Left ventricle myocardium inferior (tissue), 1 donor: ENCODE data around the gene SDK2. TPM values are rescaled to one million over a fixed set of nuclear protein-coding genes. Genes with fewer than 3 reads are reported as not detected.

Source experiments
- DNase-seq: peaks from one replicate; pipeline ENCODE4 v3.0.0-alpha.2; 2020
- H3K27ac ChIP-seq: fragments of 200-600 bp; replicated peaks from 2 replicates; pipeline ENCODE4 v1.8.0; 2021
- H3K27me3 ChIP-seq: fragments of 200-600 bp; 2 replicates; pipeline ENCODE4 v1.8.0; 2021; ENCODE audit warnings: low read depth
- H3K36me3 ChIP-seq: fragments of 200-600 bp; 2 replicates; pipeline ENCODE4 v1.8.0; 2021
- H3K4me1 ChIP-seq: fragments of 200-600 bp; 2 replicates; pipeline ENCODE4 v1.8.0; 2021
- H3K4me3 ChIP-seq: fragments of 200-600 bp; 2 replicates; pipeline ENCODE4 v1.8.0; 2021; ENCODE audit warnings: mild to moderate bottlenecking, moderate library complexity
- H3K9me3 ChIP-seq: fragments of 200-600 bp; replicated peaks from 2 replicates; pipeline ENCODE4 v1.8.0; 2021
- intact Hi-C: fragments of 100-400 bp; cut with micrococcal nuclease; formaldehyde crosslinking; loops from one replicate; pipeline ENCODE4 v1.11.0; 2022
- total RNA-seq: library from RNA; stranded (reverse); fragmentation: NEBNext Ultra II Directional; extraction: Animal tissue kit (Norgen Biotek cat#: 25700); gene quantifications from one replicate; pipeline ENCODE4 v1.2.1, GENCODE V29; 2021
- TF ChIP-seq, protein P1 (sequence below): fragments of 200-600 bp; IDR thresholded peaks from 2 replicates; pipeline ENCODE4 v1.8.0; 2021; ENCODE audit warnings: antibody characterized with exemption, mild to moderate bottlenecking, borderline replicate concordance
- donor health status: DM: no; HTN: yes; CAD: no; lungs with severe emphysema.

Gene SDK2
- total RNA-seq, 1 donor from 2014 or later: 2.2 TPM

DNA sequence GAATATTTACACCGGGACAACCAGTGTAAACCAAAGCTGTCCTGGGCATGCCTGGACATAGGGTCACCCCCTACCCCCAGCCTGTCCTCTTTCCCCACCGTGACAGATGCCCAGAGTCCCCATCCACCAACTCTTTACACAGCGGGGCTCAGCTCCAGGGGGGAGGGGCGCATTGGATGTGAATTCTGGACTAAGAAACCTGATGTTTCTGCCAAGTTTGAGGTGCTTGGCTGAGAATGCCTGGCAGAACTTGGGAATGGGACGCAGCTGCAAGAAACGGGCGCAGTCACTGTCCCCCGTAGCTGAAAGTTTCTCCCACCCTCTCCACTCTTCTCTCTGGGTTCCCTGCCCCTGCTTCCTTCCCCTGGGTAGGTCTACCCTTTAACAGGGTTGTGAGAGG, 264.4 kb downstream of the SDK2 start:
- no peaks in the 10 kb centered on the region for H3K27me3 ChIP-seq
- intact Hi-C loops: no loop called here

DNA sequence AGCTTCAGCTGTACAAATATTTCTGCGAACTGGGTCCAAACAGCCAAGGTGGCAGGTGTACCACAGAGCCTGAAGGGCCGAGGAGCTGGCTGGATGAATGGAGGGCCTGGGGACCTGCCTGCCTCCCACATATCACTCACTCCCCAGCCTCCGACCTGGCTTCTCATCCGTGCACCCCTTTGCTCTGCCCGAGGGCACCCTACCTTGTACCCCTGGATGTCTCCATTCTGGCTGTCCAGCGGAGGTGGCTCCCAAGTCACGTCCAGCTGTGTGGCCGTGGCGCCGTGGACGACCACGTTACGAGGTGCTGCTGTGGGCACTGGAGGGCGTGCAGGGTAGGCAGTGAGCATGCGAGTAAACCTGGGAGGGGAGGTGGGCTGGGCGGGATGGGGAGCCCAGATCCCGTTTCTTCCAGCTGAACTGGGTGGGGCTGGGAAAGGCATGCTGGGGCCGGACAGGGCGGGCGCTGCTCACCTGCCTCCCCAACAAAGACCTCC, 265.2 kb downstream of the SDK2 start:
- no peaks in the 10 kb centered on the region for H3K36me3 ChIP-seq
- no peak overlapping the region for H3K27ac ChIP-seq
- no peaks in the 10 kb centered on the region for H3K9me3 ChIP-seq
- H3K4me1 ChIP-seq: no peaks in the 10 kb centered on the region
- intact Hi-C loops: no loop called here
- no peak overlapping the region for H3K4me3 ChIP-seq
- no peak for DNase-seq
- H3K27me3 ChIP-seq: no peaks in the 10 kb centered on the region
- TF ChIP-seq, protein P1, sequence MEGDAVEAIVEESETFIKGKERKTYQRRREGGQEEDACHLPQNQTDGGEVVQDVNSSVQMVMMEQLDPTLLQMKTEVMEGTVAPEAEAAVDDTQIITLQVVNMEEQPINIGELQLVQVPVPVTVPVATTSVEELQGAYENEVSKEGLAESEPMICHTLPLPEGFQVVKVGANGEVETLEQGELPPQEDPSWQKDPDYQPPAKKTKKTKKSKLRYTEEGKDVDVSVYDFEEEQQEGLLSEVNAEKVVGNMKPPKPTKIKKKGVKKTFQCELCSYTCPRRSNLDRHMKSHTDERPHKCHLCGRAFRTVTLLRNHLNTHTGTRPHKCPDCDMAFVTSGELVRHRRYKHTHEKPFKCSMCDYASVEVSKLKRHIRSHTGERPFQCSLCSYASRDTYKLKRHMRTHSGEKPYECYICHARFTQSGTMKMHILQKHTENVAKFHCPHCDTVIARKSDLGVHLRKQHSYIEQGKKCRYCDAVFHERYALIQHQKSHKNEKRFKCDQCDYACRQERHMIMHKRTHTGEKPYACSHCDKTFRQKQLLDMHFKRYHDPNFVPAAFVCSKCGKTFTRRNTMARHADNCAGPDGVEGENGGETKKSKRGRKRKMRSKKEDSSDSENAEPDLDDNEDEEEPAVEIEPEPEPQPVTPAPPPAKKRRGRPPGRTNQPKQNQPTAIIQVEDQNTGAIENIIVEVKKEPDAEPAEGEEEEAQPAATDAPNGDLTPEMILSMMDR: no peak

More for the DNA sequence above, 264.4 kb downstream of the SDK2 start:
- H3K9me3 ChIP-seq: no peaks in the 10 kb centered on the region
- H3K27ac ChIP-seq: no peak overlapping the region
- no peak for DNase-seq
- no peak overlapping the region for H3K4me3 ChIP-seq
- H3K36me3 ChIP-seq: no peaks in the 10 kb centered on the region
- TF ChIP-seq, protein P1: no peak
- H3K4me1 ChIP-seq: no peaks in the 10 kb centered on the region

DNA sequence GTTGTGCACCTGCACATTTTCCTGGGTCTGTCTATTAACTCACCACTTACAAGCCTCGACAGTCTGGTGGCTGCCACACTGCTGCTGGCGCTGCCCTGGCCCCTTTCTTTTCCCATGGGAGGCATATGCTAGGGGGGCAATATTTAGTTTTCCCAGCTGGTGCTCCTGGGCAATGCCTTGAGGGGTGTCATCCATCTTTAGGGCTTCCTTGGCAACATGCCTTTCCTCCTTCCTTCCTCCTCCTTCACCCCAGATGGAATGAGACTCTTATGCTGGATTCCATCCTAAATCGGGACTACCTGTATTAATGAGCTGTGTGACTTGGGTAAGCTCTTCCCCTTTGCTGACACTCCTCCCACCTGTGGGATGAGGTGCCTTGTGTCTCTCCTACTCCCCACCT, 267.6 kb downstream of the SDK2 start:
- no peak overlapping the region for H3K27ac ChIP-seq
- intact Hi-C loops: no loop called here
- H3K27me3 ChIP-seq: no peaks in the 10 kb centered on the region
- H3K36me3 ChIP-seq: no peaks in the 10 kb centered on the region
- DNase-seq: no peak
- H3K9me3 ChIP-seq: no peaks in the 10 kb centered on the region
- H3K4me1 ChIP-seq: no peaks in the 10 kb centered on the region
- TF ChIP-seq, protein P1: no peak
- no peak overlapping the region for H3K4me3 ChIP-seq

DNA sequence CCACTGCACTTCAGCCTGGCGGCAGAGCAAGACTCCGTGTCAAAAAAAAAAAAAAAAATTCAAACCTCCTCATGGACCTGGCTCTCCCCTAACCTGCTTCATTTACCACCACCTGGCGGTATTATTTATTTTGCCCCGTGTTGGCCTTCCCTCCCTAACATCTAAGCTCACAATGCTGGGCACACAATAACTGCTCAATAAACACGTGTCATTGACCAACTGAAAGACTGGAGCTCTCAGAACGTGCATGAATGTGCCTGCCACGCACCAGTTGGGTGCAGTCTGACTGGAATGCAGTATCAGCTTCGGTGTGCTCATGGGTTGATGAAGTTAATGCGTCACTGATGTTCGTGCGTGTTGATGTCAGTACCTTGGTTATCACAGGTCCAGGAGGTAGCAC, 268.1 kb downstream of the SDK2 start:
- Histone ChIP-seq H3K9me3 (no peaks in the 10 kb centered on the region), H3K4me3 (no peak overlapping the region), H3K27ac (no peak overlapping the region), H3K27me3 (no peaks in the 10 kb centered on the region), H3K36me3 (no peaks in the 10 kb centered on the region), H3K4me1 (no peaks in the 10 kb centered on the region)
- intact Hi-C loops: no loop called here
- TF ChIP-seq, protein P1: no peak
- no peak for DNase-seq

DNA sequence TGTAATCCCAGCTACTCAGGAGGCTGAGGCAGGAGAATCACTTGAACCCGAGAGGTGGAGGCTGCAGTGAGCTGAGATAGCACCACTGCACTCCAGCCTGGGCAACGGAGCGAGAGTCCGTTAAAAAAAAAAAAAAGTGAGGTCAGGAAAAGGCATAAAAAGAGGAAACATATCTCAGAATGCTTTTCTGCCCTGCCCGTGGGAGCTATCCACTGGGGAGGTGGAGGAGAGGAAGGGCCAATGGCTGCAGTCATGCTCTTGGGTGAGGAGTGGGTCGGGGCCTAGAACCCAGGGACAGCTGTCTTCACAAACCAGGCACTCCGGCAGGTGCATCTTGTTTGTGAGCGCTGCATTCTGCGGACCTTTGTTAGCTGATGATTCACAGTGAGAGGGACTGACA, 272.4 kb downstream of the SDK2 start:
- peaks cover 7% of the 10 kb centered on the region for H3K27me3 ChIP-seq
- no peaks in the 10 kb centered on the region for H3K9me3 ChIP-seq
- no peaks in the 10 kb centered on the region for H3K36me3 ChIP-seq
- intact Hi-C loops: no loop called here
- no peak overlapping the region for H3K4me3 ChIP-seq
- TF ChIP-seq, protein P1: no peak
- H3K27ac ChIP-seq: no peak overlapping the region
- peaks cover 12% of the 10 kb centered on the region for H3K4me1 ChIP-seq
- no peak for DNase-seq
